CD14-positive monocyte (primary cell): Measurements from ENCODE around the gene MNX1. TPM values are rescaled to one million over a fixed set of nuclear protein-coding genes. Genes with fewer than 3 reads are reported as not detected.

Experiments
- DNase-seq, 3 donors: peaks; one replicate each; pipeline ENCODE4 v3.0.0-alpha.2; 2011 to 2022
- H2AFZ ChIP-seq: 2 replicates; pipeline ENCODE4 v1.6.0; 2012; ENCODE audit warnings: mild to moderate bottlenecking, low read depth, low read length, inconsistent platforms; ENCODE audit not compliant: insufficient read depth, poor library complexity, severe bottlenecking
- H3K27ac ChIP-seq, 2 donors: 1 replicate in 1 of 2; 2 replicates in 1 of 2; pipeline ENCODE4 v1.5.1; 2012 to 2013; ENCODE audit warnings: low read length in 2 of 2, control low read depth in 1 of 2, inconsistent platforms in 1 of 2, low read depth in 1 of 2, mild to moderate bottlenecking in 1 of 2
- H3K27me3 ChIP-seq, 2 donors: one replicate each; pipeline versions ENCODE4 v1.6.0 to v1.6.1; 2011 to 2013; ENCODE audit warnings: low read length in 2 of 2; ENCODE audit not compliant: control insufficient read depth in 2 of 2, insufficient read depth in 2 of 2
- H3K36me3 ChIP-seq, 2 donors: replicated peaks in 1 of 2; 1 replicate in 1 of 2; 2 replicates in 1 of 2; pipeline versions ENCODE4 v1.5.1 to v1.6.1; 2012 to 2013; ENCODE audit warnings: low read length in 2 of 2, control low read depth in 1 of 2, inconsistent platforms in 1 of 2, mild to moderate bottlenecking in 1 of 2; ENCODE audit not compliant: insufficient read depth in 2 of 2, control insufficient read depth in 1 of 2
- H3K4me1 ChIP-seq, 2 donors: 1 replicate in 1 of 2; 2 replicates in 1 of 2; pipeline versions ENCODE4 v1.5.1 to v1.6.1; 2012 to 2013; ENCODE audit warnings: low read length in 2 of 2, control low read depth in 1 of 2, inconsistent platforms in 1 of 2, mild to moderate bottlenecking in 1 of 2, moderate library complexity in 1 of 2; ENCODE audit not compliant: insufficient read depth in 2 of 2, control insufficient read depth in 1 of 2
- H3K4me2 ChIP-seq: replicated peaks from 2 replicates; pipeline ENCODE3; 2012; ENCODE audit warnings: low read length, moderate library complexity, mild to moderate bottlenecking; ENCODE audit not compliant: poor library complexity, severe bottlenecking; ENCODE audit errors: extremely low read depth
- H3K4me3 ChIP-seq, 3 experiments: fragments of 200-600 bp in 1 of 3; sonication (generic) in 1 of 3; replicated peaks in 1 of 3; 1 replicate in 2 of 3; 2 replicates in 1 of 3; pipeline ENCODE4 v1.5.1; 2011 to 2013; ENCODE audit warnings: low read length in 3 of 3, mild to moderate bottlenecking in 3 of 3, control low read depth in 2 of 3, low read depth in 2 of 3, inconsistent platforms in 1 of 3, moderate library complexity in 1 of 3
- H3K79me2 ChIP-seq: 2 replicates; pipeline ENCODE4 v1.6.0; 2012; ENCODE audit warnings: mild to moderate bottlenecking, control low read depth, inconsistent platforms, low read length, moderate library complexity; ENCODE audit not compliant: insufficient read depth
- H3K9ac ChIP-seq: 2 replicates; pipeline ENCODE4 v1.6.0; 2017; ENCODE audit warnings: low read length, mild to moderate bottlenecking; ENCODE audit not compliant: insufficient read depth, poor library complexity, severe bottlenecking
- H3K9me3 ChIP-seq, 2 donors: replicated peaks in 1 of 2; 1 replicate in 1 of 2; 2 replicates in 1 of 2; pipeline versions ENCODE4 v1.5.1 to v1.6.1; 2012 to 2013; ENCODE audit warnings: low read length in 2 of 2, control low read depth in 1 of 2; ENCODE audit not compliant: control insufficient read depth in 1 of 2, insufficient read depth in 1 of 2
- H4K20me1 ChIP-seq: 2 replicates; pipeline ENCODE4 v1.6.0; 2012; ENCODE audit warnings: mild to moderate bottlenecking, low read length, control low read depth, moderate library complexity; ENCODE audit not compliant: insufficient read depth
- H3K27ac Mint-ChIP-seq, 7 donors: one replicate each; pipeline ENCODE4 v1.8.0; 2020; ENCODE audit warnings: mild to moderate bottlenecking in 7 of 7, mixed read lengths in 7 of 7, moderate library complexity in 6 of 7, inconsistent platforms in 2 of 7
- H3K27me3 Mint-ChIP-seq, 3 donors: one replicate each; pipeline ENCODE4 v1.8.0; 2021 to 2022; ENCODE audit warnings: low read depth in 3 of 3, mild to moderate bottlenecking in 3 of 3, mixed read lengths in 3 of 3, moderate library complexity in 3 of 3, inconsistent platforms in 1 of 3
- H3K36me3 Mint-ChIP-seq, 2 donors: one replicate each; pipeline ENCODE4 v1.8.0; 2020; ENCODE audit warnings: mixed read lengths in 2 of 2, inconsistent platforms in 1 of 2, mild to moderate bottlenecking in 1 of 2
- H3K4me1 Mint-ChIP-seq: one replicate; pipeline ENCODE4 v1.8.0; 2020; ENCODE audit warnings: mild to moderate bottlenecking, mixed read lengths
- H3K4me3 Mint-ChIP-seq, 2 donors: one replicate each; pipeline ENCODE4 v1.8.0; 2020; ENCODE audit warnings: mild to moderate bottlenecking in 2 of 2, mixed read lengths in 2 of 2, moderate library complexity in 1 of 2
- H3K9me3 Mint-ChIP-seq, 7 donors: one replicate each; pipeline ENCODE4 v1.8.0; 2020 to 2022; ENCODE audit warnings: mixed read lengths in 7 of 7, mild to moderate bottlenecking in 6 of 7, moderate library complexity in 6 of 7, inconsistent platforms in 2 of 7
- CTCF ChIP-seq: fragments of 200-600 bp; IDR thresholded peaks from one replicate; pipeline ENCODE4 v1.8.0; 2022; ENCODE audit warnings: antibody characterized with exemption, mild to moderate bottlenecking
- WGBS: methylation state at CpG from one replicate; pipeline ENCODE4 v1.1.5; 2013; ENCODE audit warnings: missing lambda C conversion rate; ENCODE audit not compliant: insufficient coverage; 5-methylcytosine and 5-hydroxymethylcytosine counted together
- intact Hi-C, 2 donors: fragments of 100-400 bp; cut with micrococcal nuclease; formaldehyde crosslinking; loops; one replicate each; pipeline versions ENCODE4 v1.15.0 to v1.15.1; 2023
- polyA plus RNA-seq, 3 donors: library from polyadenylated mRNA; depleted of rRNA in 1 of 3; unstranded in 2 of 3; stranded (reverse) in 1 of 3; fragments of 300-500 nt in 2 of 3; fragments of >200 nt in 1 of 3; fragmentation: Illumina TruSeq in 2 of 3; gene quantifications; 1 replicate in 2 of 3; 2 replicates in 1 of 3; pipeline ENCODE4 v1.2.3, GENCODE V29; 2012 to 2021

MNX1 gene
- polyA plus RNA-seq, 3 donors, result not detected

GRCh38 chr7:157006205-157006747, 4.2 kb downstream of the MNX1 start:
- no peak overlapping the region for H2AFZ ChIP-seq
- no peak for TF ChIP-seq CTCF
- no peak overlapping the region for H3K9ac ChIP-seq
- Mint-ChIP-seq H3K27ac (no peak overlapping the region), H3K9me3 (peaks cover 0 to 16% (median 7%) of the 10 kb centered on the region in 7 donors), H3K4me1 (peaks cover 3% of the 10 kb centered on the region), H3K4me3 (peak overlapping the region in 1 of 2 donors; percentile 83), H3K27me3 (peaks cover 83 to 94% (median 85%) of the 10 kb centered on the region in 3 donors), H3K36me3 (peaks cover 0 to 4% of the 10 kb centered on the region in 2 donors)
- H3K27me3 ChIP-seq, result peaks cover 67 to 82% of the 10 kb centered on the region in 2 donors
- no peaks in the 10 kb centered on the region for H3K4me1 ChIP-seq
- no peaks in the 10 kb centered on the region for H4K20me1 ChIP-seq
- DNase-seq, result no peak
- intact Hi-C loops, result no loop called here
- 11% methylated on average over 32 of the region's 39 CpGs for WGBS
- no peaks in the 10 kb centered on the region for H3K79me2 ChIP-seq
- H3K27ac ChIP-seq, result no peak overlapping the region
- H3K36me3 ChIP-seq, result no peaks in the 10 kb centered on the region
- H3K9me3 ChIP-seq, result peaks cover 0 to 11% of the 10 kb centered on the region in 2 donors
- H3K4me2 ChIP-seq, result no peak overlapping the region
- no peak overlapping the region for H3K4me3 ChIP-seq

GRCh38 chr7:157005456-157006204, 4.8 kb downstream of the MNX1 start:
- Histone ChIP-seq H3K4me3 (no peak overlapping the region), H3K4me1 (no peaks in the 10 kb centered on the region), H3K27ac (no peak overlapping the region), H3K79me2 (no peaks in the 10 kb centered on the region), H3K36me3 (no peaks in the 10 kb centered on the region), H3K27me3 (peaks cover 73 to 84% of the 10 kb centered on the region in 2 donors), H3K9me3 (peaks cover 0 to 15% of the 10 kb centered on the region in 2 donors), H2AFZ (no peak overlapping the region), H4K20me1 (no peaks in the 10 kb centered on the region), H3K4me2 (no peak overlapping the region), H3K9ac (no peak overlapping the region)
- Mint-ChIP-seq H3K27ac (no peak overlapping the region), H3K4me1 (peaks cover 10% of the 10 kb centered on the region), H3K4me3 (peak overlapping the region in 1 of 2 donors; percentile 83), H3K9me3 (peaks cover 0 to 22% (median 10%) of the 10 kb centered on the region in 7 donors), H3K27me3 (peaks cover 86 to 94% (median 88%) of the 10 kb centered on the region in 3 donors), H3K36me3 (peaks cover 0 to 6% of the 10 kb centered on the region in 2 donors)
- WGBS, result 4% methylated on average over 65 of the region's 77 CpGs
- no peak for TF ChIP-seq CTCF
- DNase-seq, result no peak
- intact Hi-C loops, result no loop called here
